ENCODE results near the gene SNAPC5. TPM values are rescaled to one million over a fixed set of nuclear protein-coding genes. Genes with fewer than 3 reads are reported as not detected.
"Not testable (repeated sequence)": the region's sequence is repeated elsewhere in the genome, so short reads cannot be mapped to it uniquely, and the experiment has no call there.

Gene SNAPC5
- total and polyA plus RNA-seq, 8 donors = 9.0 to 21.6 (median 13.6) TPM

- no peak overlapping the region for H3K27ac ChIP-seq
- intact Hi-C loops (cut with DNase I) = no loop called here
- FAIRE-seq = no peak
- no peak for TF ChIP-seq CTCF (IDR thresholded peaks at IDR 0.05)
- 87 to 90% methylated on average over 4 of the region's 4 CpGs for WGBS, 2 donors
- no peaks in the 10 kb centered on the region for H3K9me3 ChIP-seq
- DNase-seq = no peak
- no peak overlapping the region for H3K4me3 ChIP-seq
- H3K4me1 ChIP-seq = peaks cover 0 to 7% (median 3%) of the 10 kb centered on the region in 3 donors
- H3K36me3 ChIP-seq = no peaks in the 10 kb centered on the region
- H3K27me3 ChIP-seq = no peaks in the 10 kb centered on the region
- ATAC-seq = no peak
Measured at GRCh38 chr15:66476535-66476934, 21.0 kb downstream of the SNAPC5 start.

GRCh38 chr15:66474963-66475362 is 22.6 kb downstream of the SNAPC5 start:
- DNase-seq = no peak
- no peak for ATAC-seq
- Histone ChIP-seq H3K27ac (no peak overlapping the region), H3K4me3 (no peak overlapping the region), H3K9me3 (no peaks in the 10 kb centered on the region), H3K36me3 (no peaks in the 10 kb centered on the region), H3K27me3 (no peaks in the 10 kb centered on the region), H3K4me1 (peaks cover 0 to 7% (median 3%) of the 10 kb centered on the region in 3 donors)
- FAIRE-seq = no peak
- WGBS, 2 donors = 94 to 98% methylated on average over 3 of the region's 3 CpGs
- TF ChIP-seq CTCF (IDR thresholded peaks at IDR 0.05) = no peak
- intact Hi-C loops (cut with DNase I) = no loop called here

GRCh38 chr15:66474135-66474534 is 23.4 kb downstream of the SNAPC5 start:
- ATAC-seq = no peak
- no peak for FAIRE-seq
- TF ChIP-seq CTCF (IDR thresholded peaks at IDR 0.05) = no peak
- peaks cover 0 to 7% (median 3%) of the 10 kb centered on the region in 3 donors for H3K4me1 ChIP-seq
- no peaks in the 10 kb centered on the region for H3K36me3 ChIP-seq
- no peaks in the 10 kb centered on the region for H3K9me3 ChIP-seq
- no peak overlapping the region for H3K27ac ChIP-seq
- no peak overlapping the region for H3K4me3 ChIP-seq
- no peaks in the 10 kb centered on the region for H3K27me3 ChIP-seq
- DNase-seq = no peak
- intact Hi-C loops (cut with DNase I) = no loop called here
- 82 to 98% methylated on average over 2 of the region's 2 CpGs for WGBS, 2 donors

- Histone ChIP-seq H3K27me3 (no peaks in the 10 kb centered on the region), H3K9me3 (no peaks in the 10 kb centered on the region), H3K4me3 (no peak overlapping the region), H3K4me1 (peaks cover 0 to 7% (median 3%) of the 10 kb centered on the region in 3 donors), H3K27ac (peak overlapping the region in 3 of 4 donors; percentile 6 to 65 (median 20)), H3K36me3 (no peaks in the 10 kb centered on the region)
- no peak for DNase-seq
- peak in 3 of 4 donors; percentile 34 to 77 (median 38) for ATAC-seq
- no peak for TF ChIP-seq CTCF (IDR thresholded peaks at IDR 0.05)
- intact Hi-C loops (cut with DNase I) = no loop called here
- 87 to 88% methylated on average over 8 of the region's 8 CpGs for WGBS, 2 donors
- FAIRE-seq = no peak
Measured at GRCh38 chr15:66472176-66472999, 25.2 kb downstream of the SNAPC5 start.

- 88 to 94% methylated on average over 4 of the region's 4 CpGs for WGBS, 2 donors
- ATAC-seq; H3K27me3 ChIP-seq; H3K4me3 ChIP-seq; H3K9me3 ChIP-seq; H3K4me1 ChIP-seq; H3K27ac ChIP-seq; H3K36me3 ChIP-seq; intact Hi-C loops (cut with DNase I); FAIRE-seq; DNase-seq: not testable (repeated sequence)
Measured at GRCh38 chr15:66470825-66471224, 26.7 kb downstream of the SNAPC5 start.

GRCh38 chr15:66467162-66468040 is 30.2 kb downstream of the SNAPC5 start:
- ATAC-seq; FAIRE-seq; H3K9me3 ChIP-seq; intact Hi-C loops (cut with DNase I); H3K4me1 ChIP-seq; H3K27ac ChIP-seq; H3K36me3 ChIP-seq; H3K4me3 ChIP-seq; H3K27me3 ChIP-seq; DNase-seq: not testable (repeated sequence)
- WGBS, 2 donors = 95 to 98% methylated on average over 11 of the region's 11 CpGs

- DNase-seq; H3K27me3 ChIP-seq; H3K36me3 ChIP-seq; FAIRE-seq; H3K27ac ChIP-seq; H3K4me3 ChIP-seq; intact Hi-C loops (cut with DNase I); H3K4me1 ChIP-seq; ATAC-seq; H3K9me3 ChIP-seq: not testable (repeated sequence)
- WGBS, 2 donors = 97 to 98% methylated on average over 6 of the region's 6 CpGs
Measured at GRCh38 chr15:66465294-66465693, 32.3 kb downstream of the SNAPC5 start.
